ENCODE measurements around the gene ADAM15. TPM values are rescaled to one million over a fixed set of nuclear protein-coding genes. Genes with fewer than 3 reads are reported as not detected.

The ADAM15 gene
- total and polyA plus RNA-seq, 9 donors, result 17.0 to 149 (median 61.7) TPM

GRCh38 chr1:155005076-155006011 lies 45.8 kb upstream of the ADAM15 start:
- 60 to 69% (median 66%) methylated on average over 17 of the region's 17 CpGs for WGBS, 3 donors
- peaks cover 11% of the 10 kb centered on the region for H3K4me1 ChIP-seq (ENCODE audit: insufficient read depth)
- intact Hi-C loops (cut with DNase I), result no loop called here

GRCh38 chr1:155006601-155007101 lies 44.5 kb upstream of the ADAM15 start:
- DNase-seq, result no peak
- intact Hi-C loops (cut with DNase I), result no loop called here

More at GRCh38 chr1:155005076-155006011, 45.8 kb upstream of the ADAM15 start:
- no peaks in the 10 kb centered on the region for H3K9me3 ChIP-seq
- peak overlapping the region; percentile 21 to 90 for H3K27ac ChIP-seq
- no peak for TF ChIP-seq POLR2A (IDR thresholded peaks at IDR 0.05)
- no peaks in the 10 kb centered on the region for H3K27me3 ChIP-seq
- H3K4me3 ChIP-seq, result no peak overlapping the region
- peak in 2 of 5 donors; percentile 58 to 62 for DNase-seq
- H3K36me3 ChIP-seq, result no peaks in the 10 kb centered on the region

DNA sequence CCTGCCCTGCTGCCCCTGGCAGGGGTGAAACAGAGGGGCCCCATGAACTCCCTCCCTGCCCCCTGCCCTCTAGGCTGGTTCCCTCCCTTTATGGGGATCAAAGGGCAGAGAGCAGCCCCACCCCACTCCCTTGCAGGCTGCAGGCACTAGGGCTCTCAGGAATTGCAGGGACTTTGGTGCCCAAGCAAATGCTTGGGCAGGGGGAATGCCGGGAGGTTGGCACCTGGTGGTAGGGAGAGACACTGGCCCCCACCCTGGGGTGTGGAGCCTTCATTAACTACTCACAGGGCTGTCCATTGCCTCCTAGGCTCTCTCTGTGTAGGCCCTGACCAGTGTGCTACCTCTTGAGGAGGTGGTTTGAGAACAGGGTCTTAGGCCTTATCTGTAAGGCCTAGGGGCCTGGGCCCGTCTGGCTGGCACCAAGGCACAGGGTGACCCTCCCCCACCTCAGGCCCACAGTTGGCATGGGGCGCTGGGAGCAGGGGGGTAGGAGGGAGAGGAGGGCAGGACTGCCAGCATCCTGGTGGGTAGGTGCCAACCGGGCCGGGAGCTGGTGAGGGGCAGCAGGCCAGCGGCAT lies 43.8 kb upstream of the ADAM15 start:
- Histone ChIP-seq H3K36me3 (no peaks in the 10 kb centered on the region), H3K27me3 (no peaks in the 10 kb centered on the region), H3K9me3 (no peaks in the 10 kb centered on the region), H3K4me3 (no peak overlapping the region), H3K27ac (no peak overlapping the region), H3K4me1 (ENCODE audit: insufficient read depth) (peaks cover 21% of the 10 kb centered on the region)
- TF ChIP-seq POLR2A (IDR thresholded peaks at IDR 0.05), result no peak
- TF ChIP-seq CTCF (IDR thresholded peaks at IDR 0.05), result no peak
- TF ChIP-seq EP300 (IDR thresholded peaks at IDR 0.05), result no peak
- intact Hi-C loops (cut with DNase I), result no loop called here
- peak in 1 of 5 donors; percentile 53 for DNase-seq
- WGBS, 3 donors, result 84 to 89% (median 84%) methylated on average over 6 of the region's 6 CpGs

More at GRCh38 chr1:155006601-155007101, 44.5 kb upstream of the ADAM15 start:
- TF ChIP-seq POLR2A (IDR thresholded peaks at IDR 0.05) (no peak), CTCF (IDR thresholded peaks at IDR 0.05) (no peak), EP300 (IDR thresholded peaks at IDR 0.05) (no peak)
- no peaks in the 10 kb centered on the region for H3K9me3 ChIP-seq
- WGBS, 3 donors, result 69 to 75% (median 71%) methylated on average over 2 of the region's 2 CpGs
- H3K4me1 ChIP-seq (ENCODE audit: insufficient read depth), result peaks cover 17% of the 10 kb centered on the region
- no peaks in the 10 kb centered on the region for H3K36me3 ChIP-seq
- H3K27me3 ChIP-seq, result no peaks in the 10 kb centered on the region
- no peak overlapping the region for H3K27ac ChIP-seq
- no peak overlapping the region for H3K4me3 ChIP-seq

DNA sequence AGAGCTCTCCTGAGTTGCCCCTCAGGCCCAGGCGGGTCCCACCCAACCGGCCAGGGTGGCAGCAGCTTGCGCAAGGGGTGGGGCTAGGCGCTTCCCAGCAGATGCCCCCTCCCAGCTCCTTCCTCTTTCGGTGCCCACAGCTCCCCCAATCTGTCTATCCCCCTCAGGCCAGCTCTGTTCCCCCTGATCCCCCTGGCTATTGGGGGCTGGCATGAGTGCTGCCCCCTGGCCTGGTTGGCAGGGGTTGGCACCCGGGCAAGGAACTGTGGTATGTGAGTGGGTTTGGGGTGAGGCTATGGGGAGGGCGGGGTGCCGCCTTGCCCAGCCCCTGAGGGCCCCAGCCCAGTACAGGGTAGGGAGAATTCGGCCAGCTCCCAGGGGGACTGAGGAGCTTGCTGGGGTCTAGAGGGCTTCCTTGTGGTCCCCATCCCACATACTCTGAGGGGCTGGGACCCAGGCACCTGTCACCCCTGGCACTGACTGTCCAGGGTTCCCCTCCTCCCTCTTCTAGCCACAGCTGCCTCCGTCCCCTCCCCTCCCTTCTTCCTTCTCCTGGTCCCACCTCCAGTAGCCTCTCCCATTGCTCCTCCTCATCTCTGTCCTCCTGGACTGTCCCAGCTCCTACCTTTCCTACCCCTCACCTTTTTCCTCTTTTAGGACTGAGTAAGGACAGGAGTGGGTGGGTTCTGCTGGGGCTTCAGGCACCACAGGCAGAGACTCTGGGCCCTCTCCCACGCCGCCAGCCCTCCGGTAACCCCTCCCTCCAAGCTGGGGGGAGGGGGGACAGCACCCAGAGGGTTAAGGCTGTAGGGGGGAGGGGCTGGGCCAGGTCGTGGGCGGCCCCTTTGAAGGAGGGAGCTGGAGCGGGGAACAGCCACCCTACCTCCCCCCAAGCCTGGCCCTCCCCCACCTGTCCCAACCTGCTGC lies 42.8 kb upstream of the ADAM15 start:
- DNase-seq, result no peak
- WGBS, 3 donors, result 75 to 87% (median 76%) methylated on average over 14 to 16 of the region's 16 CpGs
- H3K4me1 ChIP-seq (ENCODE audit: insufficient read depth), result peaks cover 21% of the 10 kb centered on the region

More for the DNA sequence above, 42.8 kb upstream of the ADAM15 start:
- no peak overlapping the region for H3K27ac ChIP-seq
- H3K27me3 ChIP-seq, result no peaks in the 10 kb centered on the region
- no peak for TF ChIP-seq POLR2A (IDR thresholded peaks at IDR 0.05)
- no peak for TF ChIP-seq EP300 (IDR thresholded peaks at IDR 0.05)
- no peak for TF ChIP-seq CTCF (IDR thresholded peaks at IDR 0.05)
- no peak overlapping the region for H3K4me3 ChIP-seq
- H3K9me3 ChIP-seq, result no peaks in the 10 kb centered on the region
- intact Hi-C loops (cut with DNase I), result no loop called here
- no peaks in the 10 kb centered on the region for H3K36me3 ChIP-seq
